LNCaP clone FGC (cell line): Measurements from ENCODE around the gene MRPL23.
"Not testable (repeated sequence)": the region's sequence is repeated elsewhere in the genome, so short reads cannot be mapped to it uniquely, and the experiment has no call there.

Source experiments
- DNase-seq: peaks from one replicate; pipeline ENCODE4 v3.0.0-alpha.2; 2011; ENCODE audit warnings: low read depth
- H3K4me3 ChIP-seq: 2 replicates; pipeline ENCODE4 v1.5.1; 2011; ENCODE audit warnings: mild to moderate bottlenecking, low read depth, low read length, control low read depth
- CTCF ChIP-seq: IDR thresholded peaks from 2 replicates; pipeline ENCODE4 v1.5.1; 2012; ENCODE audit warnings: mild to moderate bottlenecking; ENCODE audit not compliant: control insufficient read depth, insufficient read depth; ENCODE audit errors: extremely low read depth

MRPL23 gene

GRCh38 chr11:1938343-1939005, 8.7 kb upstream of the MRPL23 start:
- H3K4me3 ChIP-seq: no peak overlapping the region
- no peak for DNase-seq
- no peak for TF ChIP-seq CTCF

GRCh38 chr11:1939006-1939625, 8.0 kb upstream of the MRPL23 start:
- no peak overlapping the region for H3K4me3 ChIP-seq
- DNase-seq: no peak
- TF ChIP-seq CTCF: no peak

- DNase-seq, H3K4me3 ChIP-seq: not testable (repeated sequence)
Observed at GRCh38 chr11:1939788-1940187, 7.3 kb upstream of the MRPL23 start.

GRCh38 chr11:1942558-1943260, 4.4 kb upstream of the MRPL23 start:
- no peak for DNase-seq
- TF ChIP-seq CTCF: no peak
- H3K4me3 ChIP-seq: no peak overlapping the region

- DNase-seq: no peak
- no peak overlapping the region for H3K4me3 ChIP-seq
- TF ChIP-seq CTCF: no peak
Observed at GRCh38 chr11:1943576-1943975, 3.6 kb upstream of the MRPL23 start.

GRCh38 chr11:1943977-1944376, 3.2 kb upstream of the MRPL23 start:
- H3K4me3 ChIP-seq: no peak overlapping the region
- no peak for DNase-seq
- TF ChIP-seq CTCF: no peak

- no peak for DNase-seq
- no peak for TF ChIP-seq CTCF
- H3K4me3 ChIP-seq: no peak overlapping the region
Observed at GRCh38 chr11:1947592-1948237, 583 bp downstream of the MRPL23 start.
